Ecto neural progenitor cell (in vitro differentiated cells): ENCODE data around the gene SCG5.

Experiments used
- DNase-seq: peaks from one replicate; pipeline ENCODE4 v3.0.0-alpha.2; 2018; ENCODE audit warnings: low spot score

SCG5 gene

GRCh38 chr15:32723171-32723948, 81.8 kb downstream of the SCG5 start:
- DNase-seq: no peak

GRCh38 chr15:32729700-32730395, 88.3 kb downstream of the SCG5 start:
- no peak for DNase-seq

GRCh38 chr15:32730677-32731654, 89.5 kb downstream of the SCG5 start:
- DNase-seq: peak; percentile 69

- DNase-seq: no peak
These were observed 91.2 kb downstream of the SCG5 start for GRCh38 chr15:32732574-32733157.

GRCh38 chr15:32733281-32733680, 91.8 kb downstream of the SCG5 start:
- DNase-seq: no peak

GRCh38 chr15:32735989-32736700, 94.6 kb downstream of the SCG5 start:
- DNase-seq: no peak

GRCh38 chr15:32736701-32737061, 95.2 kb downstream of the SCG5 start:
- no peak for DNase-seq

- no peak for DNase-seq
These were observed 95.8 kb downstream of the SCG5 start for GRCh38 chr15:32737304-32737703.

- no peak for DNase-seq
These were observed 97.2 kb downstream of the SCG5 start for GRCh38 chr15:32738666-32739065.

- DNase-seq: no peak
These were observed 98.1 kb downstream of the SCG5 start for GRCh38 chr15:32739522-32740063.

- no peak for DNase-seq
These were observed 102.1 kb downstream of the SCG5 start for GRCh38 chr15:32743411-32744140.

GRCh38 chr15:32746116-32746857, 104.8 kb downstream of the SCG5 start:
- DNase-seq: no peak
